Left renal cortex interstitium (tissue), 4 donors: ENCODE measurements around the gene GAREM1. TPM values are rescaled to one million over a fixed set of nuclear protein-coding genes. Genes with fewer than 3 reads are reported as not detected.

Source experiments
- DNase-seq, 4 donors: peaks; one replicate each; pipeline ENCODE4 v3.0.0-alpha.2; 2013; ENCODE audit warnings: low read depth in 4 of 4, low spot score in 2 of 4, missing footprints in 1 of 4
- polyA plus RNA-seq, 4 donors: library from polyadenylated mRNA; unstranded; fragments of 120-200 nt; gene quantifications; one replicate each; pipeline ENCODE4 v1.2.1, GENCODE V29; 2013; ENCODE audit not compliant: insufficient read length in 4 of 4

GAREM1 gene
- polyA plus RNA-seq, 4 donors: 25.7 to 34.2 (median 31.0) TPM

DNA sequence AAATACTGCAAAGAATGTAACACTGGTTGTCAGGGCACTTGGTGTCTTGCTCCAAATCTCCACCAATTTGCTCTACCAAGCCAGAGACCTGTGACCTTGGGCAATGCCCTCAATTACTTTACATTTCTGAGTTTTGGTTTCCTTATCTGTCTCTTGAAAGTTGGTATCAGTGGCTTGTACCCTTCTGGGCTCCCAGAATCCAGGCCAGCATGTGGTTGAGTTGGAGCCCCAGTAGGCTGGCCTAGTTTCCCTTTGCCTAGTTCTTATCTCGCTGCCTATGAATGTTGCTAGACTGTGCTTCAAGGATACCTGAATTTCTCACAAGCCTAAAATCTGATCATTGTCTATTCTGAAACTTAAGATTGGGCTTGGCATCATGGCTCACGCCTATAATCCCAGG is 254.3 kb downstream of the GAREM1 start:
- no peak for DNase-seq

DNA sequence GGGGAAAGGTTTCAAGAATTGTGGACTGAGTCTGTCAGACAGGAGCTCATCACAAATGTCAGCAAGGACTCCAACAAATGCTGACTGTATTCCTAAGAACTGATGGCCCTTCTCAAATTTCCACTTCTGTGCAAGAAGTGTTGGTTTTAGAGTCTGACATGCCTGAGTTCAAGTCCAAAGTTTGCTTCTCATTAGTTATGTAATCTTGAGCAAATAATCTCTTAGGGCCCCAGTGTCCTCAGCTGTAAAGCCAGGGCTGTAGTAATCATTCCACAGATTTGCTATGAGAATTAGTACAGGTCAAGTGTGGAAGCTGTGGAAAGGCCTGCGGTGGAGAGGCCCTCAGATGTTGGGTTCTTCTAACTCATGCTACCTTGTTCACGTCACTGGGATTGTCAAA is 257.0 kb downstream of the GAREM1 start:
- DNase-seq: no peak
